Osteoblast (primary cell): Measurements from ENCODE around the gene MED16. TPM values are rescaled to one million over a fixed set of nuclear protein-coding genes. Genes with fewer than 3 reads are reported as not detected.
"Not testable (repeated sequence)": the region's sequence is repeated elsewhere in the genome, so short reads cannot be mapped to it uniquely, and the experiment has no call there.

Experiments
- DNase-seq: peaks from one replicate; pipeline ENCODE4 v3.0.0; 2011; ENCODE audit warnings: low spot score, mixed read lengths; ENCODE audit not compliant: insufficient read length; ENCODE audit errors: missing footprints
- H2AFZ ChIP-seq: 2 replicates; pipeline ENCODE4 v1.6.0; 2011; ENCODE audit warnings: mild to moderate bottlenecking, low read length
- H3K27ac ChIP-seq: 2 replicates; pipeline ENCODE4 v1.5.1; 2011; ENCODE audit warnings: mild to moderate bottlenecking, low read depth, low read length, moderate library complexity
- H3K27me3 ChIP-seq: 2 replicates; pipeline ENCODE4 v1.6.0; 2012; ENCODE audit warnings: mild to moderate bottlenecking, control low read depth, inconsistent platforms, low read length, moderate library complexity; ENCODE audit not compliant: insufficient read depth
- H3K36me3 ChIP-seq: 2 replicates; pipeline ENCODE4 v1.5.1; 2011; ENCODE audit warnings: mild to moderate bottlenecking, low read length, control low read depth, moderate library complexity; ENCODE audit not compliant: insufficient read depth
- H3K4me1 ChIP-seq: 2 replicates; pipeline ENCODE4 v1.5.1; 2011; ENCODE audit warnings: mild to moderate bottlenecking, low read length, control low read depth, moderate library complexity; ENCODE audit not compliant: insufficient read depth
- H3K4me2 ChIP-seq: 2 replicates; pipeline ENCODE4 v1.6.0; 2011; ENCODE audit warnings: mild to moderate bottlenecking, low read length; ENCODE audit not compliant: insufficient read depth
- H3K4me3 ChIP-seq: fragments of 200-600 bp; sonication (generic); 3 replicates; pipeline ENCODE4 v1.5.1; 2012; ENCODE audit warnings: mild to moderate bottlenecking, low read length, inconsistent platforms; ENCODE audit not compliant: insufficient read depth
- H3K79me2 ChIP-seq: 2 replicates; pipeline ENCODE4 v1.6.0; 2012; ENCODE audit warnings: mild to moderate bottlenecking, low read length, control low read depth, inconsistent platforms; ENCODE audit not compliant: insufficient read depth
- H3K9me3 ChIP-seq: 2 replicates; pipeline ENCODE4 v1.5.1; 2011; ENCODE audit warnings: low read depth, low read length, control low read depth
- H4K20me1 ChIP-seq: 2 replicates; pipeline ENCODE4 v1.6.0; 2012; ENCODE audit warnings: mild to moderate bottlenecking, low read length, control low read depth; ENCODE audit not compliant: insufficient read depth
- CTCF ChIP-seq: IDR thresholded peaks from 2 replicates; pipeline ENCODE4 v1.5.1; 2011; ENCODE audit warnings: mild to moderate bottlenecking, low read depth, low read length, moderate library complexity; ENCODE audit errors: extremely low read depth
- total RNA-seq: library from RNA; depleted of rRNA; stranded (reverse); fragments of >200 nt; gene quantifications from 2 replicates; pipeline ENCODE4 v1.2.3, GENCODE V29; 2012

Gene MED16
- total RNA-seq, 1 donor = 20.6 TPM

- no peaks in the 10 kb centered on the region for H3K27me3 ChIP-seq
- H3K4me1 ChIP-seq = peaks cover 5% of the 10 kb centered on the region
- H3K36me3 ChIP-seq = peaks cover 8% of the 10 kb centered on the region
- H2AFZ ChIP-seq = no peak overlapping the region
- no peak overlapping the region for H3K4me3 ChIP-seq
- peaks cover 5% of the 10 kb centered on the region for H4K20me1 ChIP-seq
- no peaks in the 10 kb centered on the region for H3K9me3 ChIP-seq
- peaks cover 10% of the 10 kb centered on the region for H3K79me2 ChIP-seq
- TF ChIP-seq CTCF = no peak
- no peak overlapping the region for H3K4me2 ChIP-seq
- DNase-seq = peak; percentile 90
- H3K27ac ChIP-seq = no peak overlapping the region
Measured at GRCh38 chr19:896434-896833, 3.4 kb upstream of the MED16 start.

GRCh38 chr19:892243-892893 lies 619 bp downstream of the MED16 start:
- Histone ChIP-seq H3K27me3 (no peaks in the 10 kb centered on the region), H4K20me1 (peaks cover 4% of the 10 kb centered on the region), H3K9me3 (no peaks in the 10 kb centered on the region), H2AFZ (no peak overlapping the region), H3K36me3 (peaks cover 8% of the 10 kb centered on the region), H3K27ac (peak overlapping the region; percentile 24), H3K4me2 (peak overlapping the region; percentile 83), H3K4me1 (peaks cover 5% of the 10 kb centered on the region), H3K79me2 (peaks cover 25% of the 10 kb centered on the region), H3K4me3 (peak overlapping the region; percentile 96)
- DNase-seq = no peak
- no peak for TF ChIP-seq CTCF

GRCh38 chr19:891421-892200 lies 1.4 kb downstream of the MED16 start:
- H3K36me3 ChIP-seq = peaks cover 10% of the 10 kb centered on the region
- peak; percentile 89 for DNase-seq
- H3K4me2 ChIP-seq = peak overlapping the region; percentile 83

GRCh38 chr19:890831-891230 lies 2.2 kb downstream of the MED16 start:
- no peak for DNase-seq
- Histone ChIP-seq H3K27ac (no peak overlapping the region), H3K4me3 (no peak overlapping the region)

More at GRCh38 chr19:891421-892200, 1.4 kb downstream of the MED16 start:
- not testable (repeated sequence) for H2AFZ ChIP-seq, H3K9me3 ChIP-seq, H4K20me1 ChIP-seq, H3K27me3 ChIP-seq, H3K4me1 ChIP-seq, H3K27ac ChIP-seq
- Histone ChIP-seq H3K79me2 (peaks cover 25% of the 10 kb centered on the region), H3K4me3 (peak overlapping the region; percentile 96)

More at GRCh38 chr19:890831-891230, 2.2 kb downstream of the MED16 start:
- no peak overlapping the region for H3K4me2 ChIP-seq
- no peaks in the 10 kb centered on the region for H3K27me3 ChIP-seq
- H3K36me3 ChIP-seq = peaks cover 18% of the 10 kb centered on the region
- no peak for TF ChIP-seq CTCF
- H2AFZ ChIP-seq = no peak overlapping the region
- peaks cover 5% of the 10 kb centered on the region for H3K4me1 ChIP-seq
- peaks cover 4% of the 10 kb centered on the region for H4K20me1 ChIP-seq
- no peaks in the 10 kb centered on the region for H3K9me3 ChIP-seq
- H3K79me2 ChIP-seq = peaks cover 25% of the 10 kb centered on the region
